GM23338 (cell line): Measurements from ENCODE around the gene POPDC3.

Experiments
- CTCF ChIP-seq, 2 experiments: fragments of 200-600 bp in 1 of 2; sonication (generic) in 1 of 2; conservative IDR thresholded peaks; 2 replicates each; pipeline versions ENCODE4 v1.5.1 to v1.6.1; 2016 to 2017; ENCODE audit warnings: antibody characterized with exemption in 2 of 2, low read depth in 2 of 2, mild to moderate bottlenecking in 2 of 2, moderate library complexity in 1 of 2
- EZH2 ChIP-seq: fragments of 200-600 bp; sonication (generic); IDR thresholded peaks from one replicate; pipeline ENCODE4 v1.8.0; 2017; ENCODE audit warnings: antibody characterized with exemption, mild to moderate bottlenecking, low read depth; ENCODE audit not compliant: unreplicated experiment
- POLR2AphosphoS5 ChIP-seq: IDR thresholded peaks from 2 replicates; pipeline ENCODE4 v1.6.1; 2016; ENCODE audit warnings: antibody characterized with exemption, low read depth

DNA sequence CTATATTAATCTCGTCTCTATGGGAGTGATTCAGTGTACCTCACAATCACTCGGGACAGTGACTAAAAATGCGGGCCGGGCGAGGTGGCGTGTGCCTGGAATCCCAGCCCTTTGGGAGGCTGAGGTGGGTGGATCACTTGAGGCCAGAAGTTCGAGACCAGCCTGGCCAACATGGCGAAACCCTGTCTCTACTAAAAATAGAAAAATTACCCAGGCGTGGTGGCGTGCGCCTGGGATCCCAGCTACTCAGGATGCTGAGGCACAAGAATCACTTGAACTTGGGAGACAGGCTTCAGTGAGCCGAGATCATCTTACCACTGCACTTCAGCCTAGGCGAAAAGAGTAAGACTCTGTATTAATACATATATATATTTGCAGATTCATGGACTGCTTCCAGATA, 17.4 kb downstream of the POPDC3 start:
- TF ChIP-seq POLR2AphosphoS5: no peak
- no peak for TF ChIP-seq CTCF (conservative IDR thresholded peaks at IDR 0.05; ENCODE audit: low read depth in 2 of 2)
- no peak for TF ChIP-seq EZH2
